NCI-H187 (cell line): ENCODE results near the gene CCDC107.

ENCODE experiments used
- DNase-seq, 2 experiments: peaks; one replicate each; lab custom pipeline; 2025; lab: John Stamatoyannopoulos, UW

CCDC107 gene

DNA sequence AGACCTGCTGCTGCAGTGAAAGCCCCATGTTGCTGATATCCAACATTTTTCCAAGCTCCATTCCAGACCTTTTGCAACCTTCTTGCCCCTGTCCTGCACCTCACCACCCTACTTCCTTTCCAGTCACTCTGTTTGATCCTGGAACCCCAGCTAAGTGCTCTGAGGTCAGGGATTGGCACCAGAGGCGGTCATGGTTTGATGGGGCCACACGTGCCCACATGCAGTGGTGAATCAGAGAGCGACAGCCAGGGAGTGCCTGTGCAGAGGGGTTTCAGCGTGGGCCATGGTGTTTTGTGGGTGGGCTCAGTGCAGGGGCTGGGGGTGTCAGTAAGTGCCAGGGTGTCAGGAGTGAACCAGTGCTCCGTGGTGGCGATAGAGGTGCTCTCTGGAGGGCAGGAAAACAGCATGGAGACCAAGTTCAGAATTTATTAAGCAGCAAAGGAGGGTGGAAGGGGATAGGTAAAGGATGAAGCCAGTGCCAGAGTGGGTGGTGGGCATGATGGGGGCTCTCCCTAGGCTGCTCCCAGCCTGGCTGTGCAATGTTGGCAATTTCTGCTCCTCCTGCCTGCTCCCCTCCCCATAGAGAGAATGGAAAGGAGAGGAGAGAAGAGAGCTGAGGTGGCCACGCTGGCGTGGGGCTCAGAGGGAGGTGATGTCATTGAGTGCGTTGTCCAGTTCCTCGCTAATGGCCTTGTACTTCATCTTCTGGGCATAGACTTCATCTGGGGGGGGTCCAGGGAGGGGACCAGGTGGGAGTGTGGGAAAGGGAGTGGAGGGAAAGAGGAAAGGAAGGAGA is 24.6 kb downstream of the CCDC107 start:
- no peak for DNase-seq

GRCh38 chr9:35683323-35683722 is 25.2 kb downstream of the CCDC107 start:
- DNase-seq: no peak

DNA sequence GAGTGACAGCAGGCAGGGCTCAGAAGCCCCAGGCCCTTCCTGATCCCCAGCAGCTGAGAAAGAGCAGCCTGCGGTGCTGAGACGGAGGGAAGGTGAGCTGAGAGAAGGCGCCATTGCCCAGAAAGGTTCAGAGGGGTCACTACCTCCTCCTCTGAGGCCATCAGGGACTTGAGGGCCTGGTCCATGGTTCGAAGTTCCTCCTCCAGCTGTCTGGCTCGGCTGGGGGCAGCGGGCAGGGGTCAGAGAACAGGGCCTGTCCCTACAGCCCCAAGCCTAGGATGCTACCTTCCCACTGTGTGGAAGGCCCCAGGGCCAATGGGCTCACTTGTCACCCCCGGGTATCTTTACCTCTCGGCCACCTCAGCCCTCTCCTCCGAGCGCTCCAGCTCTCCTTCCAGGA is 26.8 kb downstream of the CCDC107 start:
- DNase-seq: no peak

- no peak for DNase-seq
Measured at GRCh38 chr9:35685506-35685905, 27.4 kb downstream of the CCDC107 start.

DNA sequence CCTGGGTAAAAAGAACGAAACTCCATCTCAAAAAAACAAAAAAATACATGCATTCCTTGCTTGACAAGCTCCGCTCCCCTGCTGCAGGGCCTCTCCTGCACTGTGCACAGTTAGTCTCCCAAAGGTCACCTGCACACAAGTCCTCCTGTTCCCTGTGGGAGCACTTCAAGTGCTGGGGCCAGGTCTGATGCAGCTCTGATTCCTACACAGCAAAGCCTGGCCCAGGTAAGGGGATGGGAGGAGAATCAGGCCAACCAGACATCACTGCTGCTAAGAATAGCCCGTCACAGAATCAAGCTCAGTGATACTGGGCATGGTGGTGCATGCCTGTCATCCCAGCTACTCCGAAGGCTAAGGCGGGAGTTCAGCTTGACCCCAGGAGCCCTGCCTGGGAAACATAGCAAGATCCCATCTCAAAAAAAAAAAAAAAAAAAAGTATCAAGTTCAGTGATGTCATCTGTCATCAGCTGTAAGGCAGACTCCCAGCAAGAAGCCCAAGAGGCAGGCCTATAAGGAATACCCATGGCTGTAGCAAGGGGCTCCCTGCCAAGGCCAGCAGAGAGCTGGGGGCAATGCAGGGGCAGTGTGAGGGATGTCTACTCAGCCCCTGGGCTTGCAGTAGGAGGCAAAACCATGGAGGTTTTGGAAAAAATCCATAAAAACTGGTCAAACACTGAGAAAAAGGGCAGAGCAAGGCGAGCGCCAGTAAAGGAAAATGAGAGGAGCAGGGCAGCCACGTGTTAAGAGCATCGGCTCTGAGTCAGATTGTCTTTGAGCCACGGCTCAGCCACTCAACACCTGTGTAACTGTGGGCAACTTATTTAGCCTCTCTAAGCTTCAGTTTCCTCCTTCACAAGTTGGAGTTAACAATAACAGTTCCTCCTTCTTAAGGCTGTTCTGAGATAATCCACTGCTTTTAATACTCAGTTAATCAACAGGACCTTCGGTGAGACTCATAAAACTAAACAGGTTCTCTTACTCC is 28.4 kb downstream of the CCDC107 start:
- DNase-seq: no peak

- DNase-seq: no peak
Measured at GRCh38 chr9:35687306-35687705, 29.2 kb downstream of the CCDC107 start.

- no peak for DNase-seq
Measured at GRCh38 chr9:35687972-35688557, 30.0 kb downstream of the CCDC107 start.

GRCh38 chr9:35688558-35689541 is 30.8 kb downstream of the CCDC107 start:
- DNase-seq: no peak

GRCh38 chr9:35689542-35690293 is 31.6 kb downstream of the CCDC107 start, which contains the start of gene TPM2:
Gene TPM2, minus strand, starts transcription at chr9:35689925. Its CDS starts 108 bp downstream, at chr9:35689817.
- no peak for DNase-seq

DNA sequence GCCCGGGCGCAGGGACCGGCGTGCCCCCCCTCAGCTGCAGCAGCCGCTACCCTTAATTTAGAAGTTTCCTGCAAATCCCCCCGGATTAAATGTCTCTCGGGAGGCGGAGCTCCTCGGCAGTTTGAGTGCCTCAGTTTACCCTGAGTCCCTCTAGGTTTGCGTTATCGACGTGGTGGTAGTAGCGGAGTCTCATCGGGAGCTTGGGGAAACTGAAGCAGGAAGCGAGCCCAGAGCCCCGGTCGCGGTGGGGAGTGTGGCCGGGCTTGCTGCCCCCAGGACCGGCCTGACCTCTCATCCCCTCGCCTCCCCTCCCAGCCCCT is 32.2 kb downstream of the CCDC107 start:
- DNase-seq: no peak

DNA sequence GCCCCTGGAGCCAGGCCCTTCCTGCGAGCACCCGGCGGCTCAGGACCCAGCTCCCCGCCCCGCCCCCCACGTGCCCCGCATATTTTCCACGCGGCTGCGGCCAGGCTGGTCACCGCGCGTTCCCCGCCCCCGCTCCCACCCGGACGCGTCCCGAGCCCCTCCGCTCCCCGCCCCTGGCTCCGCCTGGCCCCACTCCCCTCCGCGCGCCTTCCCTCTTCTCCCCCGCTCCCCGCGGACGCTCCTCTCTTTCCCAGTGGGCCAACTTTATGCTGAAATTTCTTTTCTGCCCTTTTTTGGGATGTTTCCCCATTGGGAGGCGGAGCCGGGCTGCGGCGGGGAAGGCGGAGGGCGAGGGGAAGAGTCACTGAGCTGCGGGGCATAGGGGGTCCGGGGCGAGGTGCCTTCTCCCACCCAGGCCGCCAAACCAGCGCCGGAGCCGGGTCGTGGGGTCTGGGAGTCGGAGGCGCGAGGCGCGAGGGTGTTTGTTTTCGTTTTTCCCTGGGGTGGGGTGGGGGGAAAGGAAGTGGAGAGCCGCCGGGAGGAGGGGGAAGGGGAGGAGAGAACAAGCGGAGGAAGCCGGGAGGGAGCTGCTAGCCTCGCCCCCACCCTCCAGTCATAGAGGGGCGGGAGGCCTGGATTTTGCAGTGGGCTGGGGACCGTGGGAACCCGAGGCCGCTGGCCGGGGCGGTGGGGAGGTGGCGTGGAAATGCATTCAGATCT is 32.7 kb downstream of the CCDC107 start:
- no peak for DNase-seq

- no peak for DNase-seq
Measured at GRCh38 chr9:35691334-35691650, 33.2 kb downstream of the CCDC107 start.

- no peak for DNase-seq
Measured at GRCh38 chr9:35691757-35692301, 33.7 kb downstream of the CCDC107 start.

- DNase-seq: no peak
Measured at GRCh38 chr9:35695943-35696401, 37.9 kb downstream of the CCDC107 start.

DNA sequence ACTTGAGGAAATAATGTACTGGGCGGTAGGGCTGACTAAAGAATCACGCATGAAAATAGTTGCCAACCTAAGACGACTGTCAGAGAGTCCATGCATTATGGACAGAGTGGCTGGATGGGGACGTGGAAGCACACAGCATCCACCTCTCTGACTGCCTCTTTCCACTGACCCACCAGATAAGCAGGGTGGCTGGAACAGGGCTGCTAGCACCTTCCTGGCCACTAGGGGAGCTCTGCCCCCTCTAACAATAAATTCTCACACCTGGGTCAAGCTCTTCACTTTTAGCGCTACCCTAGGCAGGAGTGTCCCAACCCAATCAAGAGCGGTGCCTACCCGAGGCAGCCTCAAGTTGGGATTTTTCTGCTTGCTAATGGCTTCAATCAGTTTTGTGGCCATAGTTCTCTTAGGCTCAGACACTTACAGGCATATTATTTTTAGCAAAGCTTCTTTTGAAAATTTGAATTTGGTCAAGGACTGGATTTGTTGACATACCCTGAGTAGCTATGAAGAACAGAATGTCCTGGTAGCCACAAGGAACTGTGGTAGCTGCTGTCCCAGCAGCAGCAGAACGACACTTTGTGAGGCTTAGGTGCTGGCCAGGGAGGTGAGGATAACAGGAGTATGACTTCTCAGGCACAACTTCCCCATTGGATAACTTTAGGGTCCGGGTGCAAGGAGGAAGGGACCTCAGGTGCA is 38.6 kb downstream of the CCDC107 start:
- DNase-seq: peak in 1 of 2 experiments; percentile 0

DNA sequence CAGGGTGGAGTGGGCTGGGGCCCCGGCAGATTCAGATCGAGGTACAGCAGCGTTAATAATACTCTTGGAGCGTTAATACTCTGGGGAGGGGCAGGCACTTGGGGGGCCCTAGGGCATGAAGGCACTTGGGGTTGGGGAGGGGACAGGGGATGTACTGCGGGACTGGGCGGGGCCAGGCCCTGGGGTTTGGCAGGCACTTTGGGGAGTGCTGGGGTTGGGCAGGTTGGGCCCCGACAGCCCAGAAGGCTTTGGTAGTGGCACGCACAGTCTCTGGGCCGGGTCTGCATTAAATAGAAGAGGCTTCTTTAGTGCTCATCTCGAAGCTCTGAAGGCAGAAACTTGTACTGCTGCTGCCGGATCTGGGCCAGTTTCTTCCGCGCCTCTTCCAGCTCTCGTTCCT is 39.4 kb downstream of the CCDC107 start:
- no peak for DNase-seq

DNA sequence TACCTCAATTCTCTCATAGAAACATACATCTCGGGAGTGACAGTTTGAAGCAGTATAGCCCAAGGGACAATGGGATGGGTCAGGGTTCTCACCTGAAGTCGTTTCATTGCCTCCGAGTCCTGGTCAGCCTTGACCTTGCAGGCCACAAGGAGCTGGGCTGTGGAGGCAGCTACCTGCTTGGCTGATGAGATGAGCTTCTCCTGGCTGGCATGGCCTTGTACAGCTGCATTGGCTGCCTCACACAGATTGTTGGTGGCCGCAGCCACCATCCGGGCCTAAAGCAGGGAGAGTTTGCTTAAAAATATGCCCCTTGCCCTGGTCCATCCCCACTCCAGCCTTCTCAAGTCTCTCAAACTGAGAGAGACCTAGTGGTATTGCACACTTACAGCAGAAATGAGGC is 40.1 kb downstream of the CCDC107 start:
- no peak for DNase-seq

GRCh38 chr9:35700031-35700430 is 41.9 kb downstream of the CCDC107 start:
- DNase-seq: no peak

DNA sequence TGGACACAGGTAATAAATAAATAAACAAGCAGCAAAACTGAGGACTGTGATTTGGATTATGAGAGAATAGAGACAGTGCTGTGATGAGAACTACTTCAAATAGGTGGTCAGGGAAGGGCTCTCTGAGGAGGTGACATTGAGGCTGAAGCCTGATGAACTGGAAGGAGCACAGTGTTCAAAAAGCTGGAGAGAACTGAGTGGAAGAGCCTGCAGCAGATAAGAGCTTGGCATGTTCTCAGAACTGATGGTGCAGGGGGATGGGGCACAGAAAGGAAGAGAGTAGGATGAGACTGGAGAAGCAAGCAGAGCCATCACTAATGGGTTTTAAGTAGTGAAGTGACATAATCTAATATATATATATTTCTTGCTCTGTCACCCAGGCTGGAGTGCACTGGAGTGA is 42.9 kb downstream of the CCDC107 start:
- DNase-seq: no peak
